GM23248 (cell line): ENCODE data around the gene CDC42. TPM values are rescaled to one million over a fixed set of nuclear protein-coding genes. Genes with fewer than 3 reads are reported as not detected.

Experiments
- DNase-seq: peaks from one replicate; pipeline ENCODE4 v3.0.0-alpha.2; 2015
- H2AFZ ChIP-seq: fragments of 200-600 bp; sonication (generic); 2 replicates; pipeline ENCODE4 v1.6.1; 2016; ENCODE audit warnings: antibody characterized with exemption
- H3F3A ChIP-seq: fragments of 200-600 bp; sonication (generic); 2 replicates; pipeline ENCODE4 v1.6.1; 2016; ENCODE audit warnings: mild to moderate bottlenecking, antibody characterized with exemption, mixed run types; ENCODE audit not compliant: insufficient read depth
- H3K27ac ChIP-seq: fragments of 200-600 bp; sonication (generic); 2 replicates; pipeline ENCODE4 v1.5.1; 2016; ENCODE audit warnings: mild to moderate bottlenecking
- H3K27me3 ChIP-seq: fragments of 200-600 bp; sonication (generic); replicated peaks from 2 replicates; pipeline ENCODE4 v1.6.1; 2016; ENCODE audit warnings: mild to moderate bottlenecking; ENCODE audit not compliant: insufficient read depth
- H3K36me3 ChIP-seq: fragments of 200-600 bp; sonication (generic); 2 replicates; pipeline ENCODE4 v1.6.1; 2016; ENCODE audit warnings: low read depth, mild to moderate bottlenecking
- H3K4me1 ChIP-seq: fragments of 200-600 bp; sonication (generic); 2 replicates; pipeline ENCODE4 v1.6.1; 2016; ENCODE audit warnings: mild to moderate bottlenecking; ENCODE audit not compliant: insufficient read depth
- H3K4me2 ChIP-seq: fragments of 200-600 bp; sonication (generic); one replicate; pipeline ENCODE4 v1.6.1; 2016; ENCODE audit warnings: mild to moderate bottlenecking; ENCODE audit not compliant: unreplicated experiment
- H3K4me3 ChIP-seq: fragments of 200-600 bp; sonication (generic); 2 replicates; pipeline ENCODE4 v1.5.1; 2016; ENCODE audit warnings: mild to moderate bottlenecking
- H3K79me2 ChIP-seq: fragments of 200-600 bp; sonication (generic); 2 replicates; pipeline ENCODE4 v1.6.1; 2016; ENCODE audit warnings: mild to moderate bottlenecking; ENCODE audit not compliant: insufficient read depth
- H3K9ac ChIP-seq: fragments of 200-600 bp; sonication (generic); 2 replicates; pipeline ENCODE4 v1.6.1; 2016; ENCODE audit warnings: mild to moderate bottlenecking
- H3K9me2 ChIP-seq: fragments of 200-600 bp; sonication (generic); 2 replicates; pipeline ENCODE4 v1.6.1; 2016; ENCODE audit warnings: mixed run types, mild to moderate bottlenecking, moderate library complexity; ENCODE audit not compliant: insufficient read depth
- H3K9me3 ChIP-seq: fragments of 200-600 bp; sonication (generic); one replicate; pipeline ENCODE4 v1.6.1; 2017; ENCODE audit warnings: low read depth
- H4K20me1 ChIP-seq: fragments of 200-600 bp; sonication (generic); 2 replicates; pipeline ENCODE4 v1.6.0; 2016; ENCODE audit not compliant: insufficient read depth
- EZH2 ChIP-seq: fragments of 200-600 bp; sonication (generic); IDR thresholded peaks from 2 replicates; pipeline ENCODE4 v1.6.1; 2018; ENCODE audit warnings: antibody characterized with exemption, mild to moderate bottlenecking; ENCODE audit not compliant: insufficient read depth, poor library complexity, severe bottlenecking
- EZH2phosphoT487 ChIP-seq: fragments of 200-600 bp; sonication (generic); IDR thresholded peaks from 2 replicates; pipeline ENCODE4 v1.6.1; 2018; ENCODE audit warnings: antibody characterized with exemption, moderate library complexity, mild to moderate bottlenecking, low read depth; ENCODE audit not compliant: insufficient read depth
- WGBS, 2 experiments: methylation state at CpG; one replicate each; pipeline ENCODE4 v1.1.6; 2015 to 2017; ENCODE audit warnings: low lambda C conversion rate in 2 of 2, low coverage in 1 of 2; ENCODE audit errors: missing lambda C conversion rate in 2 of 2; 5-methylcytosine and 5-hydroxymethylcytosine counted together
- in situ Hi-C: fragments of 300-500 bp; cut with MboI; formaldehyde crosslinking; loops from 2 replicates; pipeline ENCODE4 v1.15.0; 2020
- polyA plus RNA-seq: library from polyadenylated mRNA; unstranded; fragments of >200 nt; fragmentation: Nextera tagmentation; extraction: Ambion mirVana; gene quantifications from 2 replicates; pipeline ENCODE4 v1.2.1, GENCODE V29; 2016
- small RNA-seq: library from RNA; depleted of rRNA; stranded (forward); fragments of <200 nt; gene quantifications from one replicate; pipeline ENCODE3, GENCODE V24; 2014; ENCODE audit warnings: low read depth, low replicate concordance
- total RNA-seq: library from RNA; depleted of rRNA; stranded (reverse); fragments of >200 nt; shearing (Covaris generic); gene quantifications from 2 replicates; pipeline ENCODE4 v1.2.3, GENCODE V29; 2014; rRNA removed

Gene CDC42
- total and polyA plus RNA-seq, 2 experiments from 2014 or later: 159 to 420 TPM

- H3F3A ChIP-seq: 0 out of 2 replicates have a peak, but pooled peaks cover 6% of the 10 kb centered on the region
- no peak overlapping the region for H3K4me2 ChIP-seq
- no peaks in the 10 kb centered on the region for H3K27me3 ChIP-seq
- TF ChIP-seq EZH2phosphoT487: no peak
- TF ChIP-seq EZH2: no peak
- H2AFZ ChIP-seq: no peak overlapping the region
- no peak overlapping the region for H3K4me3 ChIP-seq
- no peak for DNase-seq
- H3K79me2 ChIP-seq: no peaks in the 10 kb centered on the region
- peaks cover 11% of the 10 kb centered on the region for H3K4me1 ChIP-seq
- H3K27ac ChIP-seq: no peak overlapping the region
- no peaks in the 10 kb centered on the region for H3K9me2 ChIP-seq
- in situ Hi-C loops: no loop called here
- H3K36me3 ChIP-seq: no peaks in the 10 kb centered on the region
- no peaks in the 10 kb centered on the region for H4K20me1 ChIP-seq
- H3K9ac ChIP-seq: no peak overlapping the region
- WGBS, 2 experiments: 89 to 95% methylated on average over 13 to 15 of the region's 15 CpGs
- no peaks in the 10 kb centered on the region for H3K9me3 ChIP-seq
Measured at GRCh38 chr1:22133931-22134324, 81.4 kb downstream of the CDC42 start.

- H3K4me2 ChIP-seq: no peak overlapping the region
- in situ Hi-C loops: no loop called here
Measured at GRCh38 chr1:22137004-22137720, 84.7 kb downstream of the CDC42 start.

GRCh38 chr1:22139066-22139594 is 86.6 kb downstream of the CDC42 start:
- Histone ChIP-seq H3K4me2 (no peak overlapping the region), H3K9ac (no peak overlapping the region), H3F3A (no peaks in the 10 kb centered on the region), H3K9me2 (no peaks in the 10 kb centered on the region), H3K4me1 (no peaks in the 10 kb centered on the region), H3K27ac (no peak overlapping the region), H2AFZ (no peak overlapping the region), H3K4me3 (no peak overlapping the region), H3K9me3 (no peaks in the 10 kb centered on the region), H3K79me2 (no peaks in the 10 kb centered on the region), H3K27me3 (peaks cover 13% of the 10 kb centered on the region; the same call in 1 of the 2 replicates), H4K20me1 (no peaks in the 10 kb centered on the region), H3K36me3 (no peaks in the 10 kb centered on the region)
- TF ChIP-seq EZH2phosphoT487: no peak
- TF ChIP-seq EZH2: no peak
- no peak for DNase-seq
- in situ Hi-C loops: no loop called here
- 83 to 84% methylated on average over 15 of the region's 15 CpGs for WGBS, 2 experiments

More at GRCh38 chr1:22137004-22137720, 84.7 kb downstream of the CDC42 start:
- Histone ChIP-seq H3K4me3 (no peak overlapping the region), H3K9me3 (no peaks in the 10 kb centered on the region), H3K27ac (no peak overlapping the region), H2AFZ (no peak overlapping the region), H4K20me1 (no peaks in the 10 kb centered on the region), H3K36me3 (no peaks in the 10 kb centered on the region), H3K79me2 (no peaks in the 10 kb centered on the region), H3K9me2 (no peaks in the 10 kb centered on the region), H3K4me1 (peaks cover 9% of the 10 kb centered on the region), H3F3A (no peaks in the 10 kb centered on the region), H3K27me3 (peaks cover 11% of the 10 kb centered on the region; the same call in 1 of the 2 replicates), H3K9ac (no peak overlapping the region)
- no peak for DNase-seq
- 87 to 90% methylated on average over 15 to 16 of the region's 16 CpGs for whole genome bisulfite sequencing, 2 experiments
- TF ChIP-seq EZH2 (no peak), EZH2phosphoT487 (no peak)

GRCh38 chr1:22139817-22140216 is 87.3 kb downstream of the CDC42 start:
- H3K9ac ChIP-seq: no peak overlapping the region
- no peak overlapping the region for H3K4me2 ChIP-seq
- no peak overlapping the region for H3K27ac ChIP-seq
- 89 to 96% methylated on average over 11 of the region's 12 CpGs for WGBS, 2 experiments
- no peaks in the 10 kb centered on the region for H3F3A ChIP-seq
- no peak overlapping the region for H3K4me3 ChIP-seq
- no peaks in the 10 kb centered on the region for H3K9me3 ChIP-seq
- no peaks in the 10 kb centered on the region for H3K9me2 ChIP-seq
- TF ChIP-seq EZH2phosphoT487 (no peak), EZH2 (no peak)
- in situ Hi-C loops: no loop called here
- no peaks in the 10 kb centered on the region for H3K79me2 ChIP-seq
- H3K27me3 ChIP-seq: peaks cover 15% of the 10 kb centered on the region; the same call in 1 of the 2 replicates
- H3K36me3 ChIP-seq: no peaks in the 10 kb centered on the region
- no peaks in the 10 kb centered on the region for H3K4me1 ChIP-seq
- H4K20me1 ChIP-seq: no peaks in the 10 kb centered on the region
- no peak overlapping the region for H2AFZ ChIP-seq
- no peak for DNase-seq

Small RNAs within 50 kb of the gene (small RNA-seq; reads per million reads assigned to genes)
- gene RN7SL186P (not detected), gene RNU6-776P (not detected)

Other genes starting within 250 kb of the CDC42 start
- gene LDLRAD2, start 240.4 kb upstream of the CDC42 start, total RNA-seq: not detected in 2 replicates
- 8.5 and 13.2 TPM in 2 replicates for gene LDLRAD2, start 240.4 kb upstream of the CDC42 start, polyA plus RNA-seq
- 407 and 458 TPM in 2 replicates for gene HSPG2, start 115.4 kb upstream of the CDC42 start, total RNA-seq
- 123 and 126 TPM in 2 replicates for gene HSPG2, start 115.4 kb upstream of the CDC42 start, polyA plus RNA-seq
- gene CELA3B, start 75.7 kb upstream of the CDC42 start, total RNA-seq: not detected in 2 replicates
- not detected in 2 replicates for gene CELA3B, start 75.7 kb upstream of the CDC42 start, polyA plus RNA-seq
- gene CELA3A, start 51.1 kb upstream of the CDC42 start, total RNA-seq: not detected in 2 replicates
- gene CELA3A, start 51.1 kb upstream of the CDC42 start, polyA plus RNA-seq: not detected in 2 replicates
- gene WNT4, start 90.4 kb downstream of the CDC42 start, total RNA-seq: 0.13 and 0.32 TPM in 2 replicates
- gene WNT4, start 90.4 kb downstream of the CDC42 start, polyA plus RNA-seq: 0.05 TPM in 1 of 2 replicates, not detected in the other